NB4 (cell line): ENCODE data around the gene DNAH2.

ENCODE experiments used
- DNase-seq: peaks from one replicate; pipeline ENCODE4 v3.0.0; 2010; ENCODE audit warnings: low read depth
- H3K4me3 ChIP-seq: one replicate; pipeline ENCODE4 v1.5.1; 2011; ENCODE audit warnings: mild to moderate bottlenecking, low read depth, low read length, moderate library complexity
- CTCF ChIP-seq: IDR thresholded peaks from one replicate; pipeline ENCODE4 v1.5.1; 2012; ENCODE audit warnings: low read depth, low read length
- MAX ChIP-seq: IDR thresholded peaks from 2 replicates; pipeline ENCODE4 v1.6.1; 2011; ENCODE audit warnings: low read depth, low read length
- MYC ChIP-seq: IDR thresholded peaks from 2 replicates; pipeline ENCODE4 v1.6.1; 2011; ENCODE audit warnings: low read depth, low read length
- POLR2A ChIP-seq: IDR thresholded peaks from 2 replicates; pipeline ENCODE4 v1.6.1; 2011; ENCODE audit warnings: mild to moderate bottlenecking; ENCODE audit not compliant: insufficient read length; ENCODE audit errors: extremely low read depth

DNAH2 gene

GRCh38 chr17:7697828-7698588 lies 19.5 kb upstream of the DNAH2 start:
- TF ChIP-seq POLR2A (no peak), MAX (no peak), CTCF (no peak), MYC (no peak)
- no peak overlapping the region for H3K4me3 ChIP-seq
- DNase-seq = no peak

- TF ChIP-seq MAX (no peak), CTCF (no peak), MYC (no peak)
Observed at GRCh38 chr17:7700510-7700909, 17.0 kb upstream of the DNAH2 start.

GRCh38 chr17:7701681-7702080 lies 15.9 kb upstream of the DNAH2 start:
- TF ChIP-seq MAX = no peak
- TF ChIP-seq POLR2A = no peak
- no peak for TF ChIP-seq MYC
- TF ChIP-seq CTCF = no peak
- no peak overlapping the region for H3K4me3 ChIP-seq
- DNase-seq = no peak

More at GRCh38 chr17:7700510-7700909, 17.0 kb upstream of the DNAH2 start:
- no peak for DNase-seq
- H3K4me3 ChIP-seq = no peak overlapping the region

- DNase-seq = no peak
- TF ChIP-seq MYC (no peak), CTCF (no peak), MAX (no peak), POLR2A (no peak)
- H3K4me3 ChIP-seq = no peak overlapping the region
Observed at GRCh38 chr17:7702776-7703175, 14.8 kb upstream of the DNAH2 start.

- no peak for DNase-seq
- no peak overlapping the region for H3K4me3 ChIP-seq
- TF ChIP-seq CTCF (no peak), MAX (no peak), MYC (no peak), POLR2A (no peak)
Observed at GRCh38 chr17:7703584-7704479, 13.7 kb upstream of the DNAH2 start.
